Measurements from ENCODE around the gene OPA3.
A peak's percentile ranks its signal among the peaks of the same experiment; 100 is the strongest.

Gene OPA3

GRCh38 chr19:45567609-45568008, 17.0 kb downstream of the OPA3 start:
- no peak for DNase-seq (ENCODE audit: low read depth)

- no peak for DNase-seq (ENCODE audit: low read depth)
Observed at GRCh38 chr19:45564131-45564780, 20.3 kb downstream of the OPA3 start.

GRCh38 chr19:45560686-45561085, 23.9 kb downstream of the OPA3 start:
- no peak for DNase-seq (ENCODE audit: low read depth)

- no peak for DNase-seq (ENCODE audit: low read depth)
Observed at GRCh38 chr19:45560038-45560437, 24.6 kb downstream of the OPA3 start.

DNA sequence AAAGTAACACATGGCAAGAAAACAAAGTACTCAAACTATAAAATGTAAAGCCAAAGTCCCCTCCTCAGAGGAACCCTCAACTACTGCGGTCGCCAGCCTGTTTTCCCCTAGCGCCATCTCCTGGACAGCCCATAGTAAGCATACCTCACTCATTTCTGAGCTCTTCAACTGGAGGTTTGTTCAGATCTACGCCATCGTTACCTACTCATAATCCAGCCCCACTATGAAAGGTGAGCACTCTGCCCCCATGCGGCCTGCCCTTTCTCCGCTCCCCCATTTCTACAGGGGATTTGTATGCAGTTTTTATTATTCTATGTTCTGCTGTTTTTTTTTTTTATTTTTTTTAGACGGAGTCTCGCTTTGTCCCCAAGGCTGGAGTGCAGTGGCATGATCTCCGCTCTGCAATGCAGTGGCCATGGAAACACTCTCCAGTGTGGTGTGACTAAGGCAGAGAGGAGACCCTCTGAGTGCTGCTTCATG, 26.2 kb downstream of the OPA3 start:
- DNase-seq (ENCODE audit: low read depth): peak; percentile 19

GRCh38 chr19:45556835-45557234, 27.8 kb downstream of the OPA3 start:
- DNase-seq (ENCODE audit: low read depth): no peak

GRCh38 chr19:45554481-45554880, 30.1 kb downstream of the OPA3 start:
- DNase-seq (ENCODE audit: low read depth): no peak

DNA sequence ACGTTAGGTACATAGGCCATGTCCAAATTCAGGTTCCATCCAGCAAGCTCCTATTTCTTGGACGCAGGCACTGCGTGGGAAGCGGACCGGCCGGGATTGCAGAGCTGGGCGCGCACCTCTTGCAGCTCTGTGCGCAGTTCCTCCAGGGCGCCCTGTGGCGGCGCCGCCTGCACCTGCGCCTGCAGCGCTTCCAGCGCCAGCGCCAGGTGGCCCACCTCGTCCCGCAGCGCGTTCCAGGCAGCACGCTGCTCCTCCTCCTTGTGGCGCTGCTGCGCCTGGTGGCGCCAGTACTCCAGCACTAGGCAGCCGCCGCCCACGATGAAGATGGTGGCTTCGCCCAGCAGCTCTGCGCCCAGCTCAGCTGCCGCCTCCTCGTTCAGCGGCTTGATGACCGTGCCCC, 31.1 kb downstream of the OPA3 start:
- DNase-seq (ENCODE audit: low read depth): no peak

- DNase-seq (ENCODE audit: low read depth): no peak
Observed at GRCh38 chr19:45547965-45548609, 36.5 kb downstream of the OPA3 start.

- DNase-seq (ENCODE audit: low read depth): no peak
Observed at GRCh38 chr19:45547211-45547770, 37.3 kb downstream of the OPA3 start.

DNA sequence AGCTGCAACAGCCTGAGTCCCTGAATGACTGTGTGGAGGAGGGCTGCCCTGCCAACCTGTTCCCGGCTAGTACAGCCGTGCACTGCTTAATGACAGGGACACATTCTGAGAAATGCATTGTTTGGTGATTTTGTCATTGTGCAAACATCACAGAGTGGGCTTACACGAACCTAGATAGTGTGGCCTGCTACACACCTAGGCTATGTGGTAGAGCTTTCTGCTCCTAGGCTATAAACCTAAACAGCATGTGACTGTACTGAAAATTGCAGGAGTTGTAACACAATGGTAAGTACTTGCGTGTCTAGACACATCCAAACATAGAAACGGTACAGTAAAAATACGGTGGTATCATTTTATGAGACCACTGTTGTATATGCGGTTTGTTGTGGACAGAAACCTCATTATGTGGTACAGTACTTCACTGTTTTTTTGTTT, 42.4 kb downstream of the OPA3 start:
- no peak for DNase-seq (ENCODE audit: low read depth)

DNA sequence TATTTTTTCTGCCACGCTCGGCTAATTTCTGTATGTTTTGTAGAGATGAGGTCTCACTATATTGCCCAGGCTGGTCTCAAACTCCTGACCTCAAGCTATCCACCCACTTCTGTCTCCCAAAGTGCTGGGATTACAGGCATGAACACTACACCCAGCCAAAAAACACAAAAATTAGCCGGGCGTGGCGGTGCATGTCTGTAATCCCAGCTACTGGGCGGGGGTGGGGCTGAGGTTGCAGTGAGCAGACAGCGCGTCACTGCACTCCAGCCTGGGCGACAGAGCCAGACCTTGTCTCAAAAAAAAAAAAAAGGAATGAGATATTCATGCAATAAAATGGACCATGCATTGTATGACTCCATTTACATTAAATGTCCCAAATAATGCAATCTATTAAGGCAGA, 45.1 kb downstream of the OPA3 start:
- DNase-seq (ENCODE audit: low read depth): no peak

DNA sequence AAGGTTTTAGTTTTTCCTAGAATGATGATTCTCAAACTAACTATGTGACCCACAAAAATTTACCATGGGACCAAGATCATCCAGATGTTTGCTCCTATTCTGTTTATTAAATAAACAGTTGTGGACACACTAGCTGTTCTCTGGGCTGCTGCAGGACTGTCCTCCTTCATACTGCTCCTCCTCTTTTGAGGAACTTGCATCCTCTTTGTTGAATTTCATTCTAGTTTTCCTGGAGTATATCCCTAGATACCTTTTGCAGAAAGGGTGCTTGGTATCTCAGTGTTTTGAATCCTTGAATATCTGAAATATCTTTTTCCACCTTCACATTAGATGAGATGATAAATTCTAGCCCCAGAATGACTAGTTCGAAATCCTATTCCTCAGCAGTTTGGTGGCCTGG, 53.3 kb downstream of the OPA3 start:
- no peak for DNase-seq (ENCODE audit: low read depth)

DNA sequence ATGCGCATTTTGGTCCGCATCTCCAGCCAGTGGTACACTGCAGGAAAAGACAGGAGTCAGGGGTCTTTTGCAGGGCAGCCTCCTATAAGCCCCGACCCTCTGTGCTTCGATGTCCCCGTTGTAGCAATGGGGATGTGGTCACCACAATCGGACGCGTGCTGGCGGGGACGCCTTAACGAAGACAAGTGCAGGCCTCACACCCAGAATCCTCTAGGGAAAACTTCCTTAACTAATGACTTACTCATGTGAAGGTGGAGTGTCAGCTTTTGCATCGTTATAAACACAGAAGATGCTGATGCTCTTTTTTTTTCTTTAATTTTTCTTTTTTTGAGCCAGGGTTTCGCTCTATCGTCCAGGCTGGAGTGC, 55.2 kb downstream of the OPA3 start:
- DNase-seq (ENCODE audit: low read depth): no peak

DNA sequence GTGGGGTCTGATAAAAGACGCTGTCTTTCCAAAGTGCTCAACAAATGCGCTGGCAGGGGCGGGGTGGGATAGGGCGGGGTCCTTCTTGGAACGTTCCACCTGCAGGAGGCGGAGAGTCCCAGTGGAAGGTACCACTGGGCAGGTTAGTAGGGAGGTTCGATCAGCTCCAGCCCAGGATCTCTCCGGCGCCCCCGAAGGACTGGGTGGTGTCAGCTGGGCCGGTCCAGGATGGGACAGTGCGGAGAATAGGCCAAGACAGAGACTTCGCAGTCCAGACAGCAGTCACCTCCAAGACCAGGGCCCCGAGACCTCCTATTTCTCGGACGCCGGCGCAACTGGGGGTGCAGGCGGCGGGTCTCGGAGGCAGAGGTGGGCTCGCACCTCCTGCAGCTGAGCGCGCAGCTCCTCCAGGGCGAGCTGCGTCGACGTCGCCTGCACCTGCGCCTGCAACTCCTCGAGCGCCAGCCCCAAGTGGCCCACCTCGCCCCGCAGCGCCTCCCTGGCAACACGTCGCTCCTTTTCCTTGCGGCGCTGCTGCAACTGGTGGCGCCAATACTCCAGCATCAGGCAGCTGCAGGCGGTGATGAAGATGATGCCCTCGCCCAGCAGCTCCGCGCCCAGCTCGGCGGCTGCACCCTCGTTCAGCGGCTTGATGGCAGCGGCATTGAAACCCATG, 55.7 kb downstream of the OPA3 start:
- DNase-seq (ENCODE audit: low read depth): no peak

DNA sequence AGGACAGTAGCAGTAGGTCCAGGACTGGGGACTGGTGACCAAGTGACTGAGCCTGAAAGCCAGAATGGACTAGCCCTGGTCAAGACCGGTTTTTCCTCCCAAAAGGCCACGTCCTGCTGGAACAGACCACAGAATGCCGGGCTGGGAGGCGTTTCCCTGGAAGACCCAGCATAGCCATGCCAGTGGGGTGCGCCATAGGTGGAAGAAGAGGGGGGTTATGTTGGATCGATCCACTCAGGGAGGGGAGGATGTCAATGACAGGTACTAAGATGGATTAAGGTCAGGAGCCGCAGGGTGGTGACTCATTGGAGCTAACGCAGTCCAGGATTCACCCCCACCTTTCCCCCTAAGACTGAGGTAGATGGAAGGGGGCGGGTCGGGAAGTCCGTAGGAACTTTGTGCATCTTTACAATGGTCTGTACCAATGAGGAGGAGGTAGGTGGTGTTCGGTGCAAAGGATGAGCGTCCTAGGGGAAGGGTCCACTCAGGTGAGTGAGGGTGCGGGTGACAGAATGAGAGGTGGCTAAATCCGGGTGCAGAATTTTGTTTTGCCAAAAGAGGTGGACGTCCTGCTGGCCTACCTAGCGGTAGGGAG, 56.4 kb downstream of the OPA3 start:
- DNase-seq (ENCODE audit: low read depth): no peak

GRCh38 chr19:45527731-45528130, 56.9 kb downstream of the OPA3 start:
- DNase-seq (ENCODE audit: low read depth): no peak

DNA sequence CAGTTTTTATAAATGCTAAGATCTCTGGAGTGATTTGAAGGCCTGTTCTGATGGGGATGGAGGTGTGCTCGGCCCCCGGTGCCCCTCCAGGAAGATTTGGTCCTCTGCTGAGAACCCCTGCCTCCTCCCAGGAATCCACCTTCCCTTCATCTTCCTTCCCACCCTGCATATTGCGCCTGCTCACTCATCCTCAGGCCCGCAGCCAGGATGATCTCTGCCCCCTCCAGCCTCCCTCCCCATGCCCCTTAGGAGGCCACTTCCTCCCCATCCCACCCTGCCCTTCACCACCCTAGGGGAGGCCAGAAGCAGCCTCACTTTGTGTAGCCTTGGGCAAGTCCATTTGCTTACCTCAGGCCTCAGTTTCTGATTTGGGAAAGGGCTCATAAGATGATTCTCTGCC, 57.6 kb downstream of the OPA3 start:
- no peak for DNase-seq (ENCODE audit: low read depth)

GRCh38 chr19:45526143-45526542, 58.5 kb downstream of the OPA3 start:
- no peak for DNase-seq (ENCODE audit: low read depth)

DNA sequence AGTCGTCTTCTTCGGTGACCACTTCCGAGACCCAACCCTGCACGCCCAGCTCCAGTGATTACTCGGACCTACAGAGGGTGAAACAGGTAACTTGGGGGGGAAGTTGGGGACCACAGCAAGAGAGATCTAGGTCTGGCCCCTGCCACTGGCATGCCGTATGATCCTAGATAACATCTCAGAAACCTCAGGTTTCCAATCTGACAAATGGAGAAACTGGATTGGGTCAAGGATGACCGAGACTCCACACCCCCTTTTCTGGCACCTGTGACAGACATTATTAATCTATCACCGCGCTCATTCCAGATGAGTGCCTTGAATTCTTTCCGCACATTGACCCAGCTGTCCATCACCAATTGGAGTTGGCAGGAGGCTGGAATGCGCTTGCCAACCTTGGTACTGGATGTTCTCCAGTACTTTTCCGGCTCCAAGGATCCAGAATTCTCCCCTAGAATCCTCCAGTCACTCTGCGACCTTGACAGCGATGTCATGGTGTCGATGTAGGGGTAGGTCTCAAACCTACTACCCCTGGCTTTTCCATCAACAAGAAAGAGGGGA, 60.0 kb downstream of the OPA3 start:
- no peak for DNase-seq (ENCODE audit: low read depth)

GRCh38 chr19:45523642-45524256, 60.9 kb downstream of the OPA3 start:
- DNase-seq (ENCODE audit: low read depth): no peak

All from stimulated activated CD8-positive, alpha-beta memory T cell treated with anti-CD3 and anti-CD28 coated beads, Interleukin-7, amount 100 ng/mL, for 24 hours (primary cell).